HL-60/S4 treated with retinoic acid at 250 ng/mL for 4 days and 3 days (cell line): Measurements from ENCODE around the gene BCR.

Experiments
- in situ Hi-C: fragments of 300-500 bp; cut with MboI; formaldehyde crosslinking; loops from 2 replicates; pipeline ENCODE4 v1.7.0; 2022; ENCODE audit warnings: low sequenced_read_pairs

The BCR gene

GRCh38 chr22:23226497-23226850 is 46.2 kb downstream of the BCR start:
- in situ Hi-C loops, result no loop called here

- in situ Hi-C loops, result no loop called here
Observed at GRCh38 chr22:23227380-23227779, 47.1 kb downstream of the BCR start.

- in situ Hi-C loops, result no loop called here
Observed at GRCh38 chr22:23228503-23228902, 48.2 kb downstream of the BCR start.

- in situ Hi-C loops, result no loop called here
Observed at GRCh38 chr22:23229646-23230045, 49.3 kb downstream of the BCR start.

GRCh38 chr22:23230348-23231068 is 50.2 kb downstream of the BCR start:
- in situ Hi-C loops, result no loop called here

- in situ Hi-C loops, result no loop called here
Observed at GRCh38 chr22:23231471-23232093, 51.3 kb downstream of the BCR start.

GRCh38 chr22:23232094-23232905 is 52.0 kb downstream of the BCR start:
- in situ Hi-C loops, result no loop called here

- in situ Hi-C loops, result no loop called here
Observed at GRCh38 chr22:23233084-23233531, 52.8 kb downstream of the BCR start.

GRCh38 chr22:23233752-23234408 is 53.6 kb downstream of the BCR start:
- in situ Hi-C loops, result no loop called here

- in situ Hi-C loops, result no loop called here
Observed at GRCh38 chr22:23234409-23235161, 54.3 kb downstream of the BCR start.

GRCh38 chr22:23235425-23235824 is 55.1 kb downstream of the BCR start:
- in situ Hi-C loops, result no loop called here

GRCh38 chr22:23236026-23236425 is 55.7 kb downstream of the BCR start:
- in situ Hi-C loops, result no loop called here

GRCh38 chr22:23236440-23237184 is 56.3 kb downstream of the BCR start:
- in situ Hi-C loops, result no loop called here

- in situ Hi-C loops, result no loop called here
Observed at GRCh38 chr22:23237201-23237798, 57.0 kb downstream of the BCR start.

GRCh38 chr22:23237841-23238240 is 57.5 kb downstream of the BCR start:
- in situ Hi-C loops, result no loop called here

- in situ Hi-C loops, result no loop called here
Observed at GRCh38 chr22:23238707-23239106, 58.4 kb downstream of the BCR start.

- in situ Hi-C loops, result no loop called here
Observed at GRCh38 chr22:23239429-23239828, 59.1 kb downstream of the BCR start.

- in situ Hi-C loops, result no loop called here
Observed at GRCh38 chr22:23240639-23241389, 60.5 kb downstream of the BCR start.
